Skin of body (tissue), 2 donors: ENCODE results near the gene ZNF70. TPM values are rescaled to one million over a fixed set of nuclear protein-coding genes. Genes with fewer than 3 reads are reported as not detected.
"Not testable (repeated sequence)": the region's sequence is repeated elsewhere in the genome, so short reads cannot be mapped to it uniquely, and the experiment has no call there.

Experiments used
- DNase-seq: peaks from one replicate; lab custom pipeline; 2025; lab: John Stamatoyannopoulos, UW
- total RNA-seq: library from RNA; depleted of rRNA; stranded (reverse); fragments of >200 nt; gene quantifications from one replicate; pipeline ENCODE4 v1.2.3, GENCODE V29; 2014

Gene ZNF70
- total RNA-seq, 1 donor from 2014 or later: 4.3 TPM

DNA sequence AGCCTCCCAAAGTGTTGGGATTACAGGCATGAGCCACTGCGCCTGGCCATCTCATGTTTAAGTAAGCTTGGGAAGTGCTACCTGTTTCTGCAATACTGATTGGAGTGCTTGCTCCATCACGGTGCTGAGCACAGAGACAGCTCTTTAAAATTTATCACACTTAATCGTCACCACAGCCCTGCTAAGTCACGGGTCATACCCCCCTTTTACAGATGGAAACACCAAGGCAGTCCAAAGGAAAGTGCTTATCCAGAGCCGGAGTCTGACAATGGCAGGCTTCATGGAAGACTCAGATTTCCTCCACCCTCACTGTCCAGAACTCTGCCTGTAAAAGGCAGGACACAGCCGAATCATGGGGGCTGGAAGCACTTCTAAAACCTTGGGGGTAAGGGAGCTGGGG is 9.1 kb upstream of the ZNF70 start:
- no peak for DNase-seq

GRCh38 chr22:23759566-23759965 is 8.7 kb upstream of the ZNF70 start:
- no peak for DNase-seq

- no peak for DNase-seq
Measured at GRCh38 chr22:23756891-23757290, 6.0 kb upstream of the ZNF70 start.

- DNase-seq: no peak
Measured at GRCh38 chr22:23755711-23756110, 4.8 kb upstream of the ZNF70 start.

DNA sequence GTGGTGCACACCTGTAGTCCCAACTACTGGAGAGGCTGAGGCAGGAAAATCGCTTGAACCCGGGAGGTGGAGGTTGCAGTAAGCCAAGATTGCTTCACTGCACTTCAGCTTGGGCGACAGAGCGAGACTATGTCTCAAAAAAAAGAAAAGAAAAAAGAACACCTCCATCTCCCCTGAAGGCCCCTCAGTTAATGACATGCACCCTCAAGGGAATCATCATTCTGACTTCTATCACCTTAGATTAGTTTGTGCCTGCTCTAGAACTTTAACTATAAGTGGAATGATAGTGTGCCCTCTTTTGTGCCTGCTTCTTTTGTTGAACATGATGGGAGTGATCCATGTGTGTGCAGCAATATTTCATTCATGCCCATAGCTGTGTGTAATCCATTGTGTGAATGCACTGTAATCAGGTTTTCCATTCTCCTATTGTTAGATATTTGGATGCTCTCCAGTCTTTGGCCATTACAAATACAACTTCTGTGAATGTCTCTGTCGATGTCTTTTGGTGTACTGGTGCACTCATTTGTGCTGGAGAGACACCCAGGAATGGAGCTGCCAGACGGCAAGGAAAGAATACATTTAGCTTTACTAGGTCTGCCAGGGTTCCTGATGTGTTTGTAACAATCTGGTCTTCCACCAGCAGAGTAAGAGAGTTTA is 4.2 kb upstream of the ZNF70 start:
- DNase-seq: no peak

DNA sequence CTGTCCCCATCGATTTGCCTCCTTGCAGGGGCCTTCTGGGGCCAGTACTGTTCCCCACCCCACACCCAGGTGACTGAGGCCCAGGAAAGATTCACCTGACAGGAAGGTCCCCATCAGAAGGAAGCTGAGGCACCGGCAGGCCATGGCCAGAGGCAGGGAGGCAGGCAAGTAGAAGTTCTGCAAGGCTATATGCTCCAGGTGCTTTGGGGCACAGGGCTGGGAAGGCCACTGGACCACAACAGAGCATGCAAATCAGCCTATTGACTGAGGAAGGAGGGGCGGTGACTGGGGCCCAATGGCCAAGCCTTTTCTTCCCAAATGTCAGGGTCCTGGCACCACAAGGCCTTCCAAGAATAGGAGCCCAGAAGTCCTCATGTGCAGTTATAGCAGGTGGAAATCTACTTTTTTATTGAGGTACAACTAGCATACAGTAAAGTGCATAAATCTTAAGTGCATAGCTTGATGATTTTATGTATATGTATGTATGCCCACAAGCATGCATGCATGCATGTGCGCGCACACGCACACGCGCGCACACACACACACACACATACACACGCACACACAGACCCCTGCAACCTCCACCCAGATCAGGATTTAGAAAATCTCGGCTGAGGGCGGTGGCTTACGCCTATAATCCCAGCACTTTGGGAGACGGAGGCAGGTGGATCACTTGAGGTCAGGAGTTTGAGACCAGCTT is 3.5 kb upstream of the ZNF70 start, which contains the start of gene VPREB3:
Gene VPREB3 (minus strand): TSS at position 206 of the 700 bp plus-strand sequence. CDS start 62 bp downstream, at position 144.
- DNase-seq: no peak

GRCh38 chr22:23753385-23753784 is 2.5 kb upstream of the ZNF70 start:
- DNase-seq: no peak

DNA sequence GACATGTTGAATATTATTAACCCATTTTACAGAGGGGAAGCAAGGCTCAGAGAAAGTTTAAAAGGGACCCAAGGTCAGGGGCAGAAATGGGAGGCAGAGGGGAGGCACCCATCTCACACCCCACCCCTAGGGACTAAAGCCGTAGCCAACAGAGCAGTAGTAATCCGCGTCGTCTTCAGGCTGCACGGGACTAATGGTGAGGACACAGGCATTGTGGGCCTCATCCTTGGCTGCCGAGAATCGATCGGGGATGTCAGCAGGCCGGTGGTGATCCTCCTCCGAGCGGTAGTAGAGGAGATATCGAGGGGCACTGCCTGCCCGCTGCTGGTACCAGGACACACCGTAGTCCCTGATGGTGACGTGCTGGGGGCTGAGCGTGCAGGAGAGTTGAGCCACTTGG is 1.8 kb upstream of the ZNF70 start:
- no peak for DNase-seq

DNA sequence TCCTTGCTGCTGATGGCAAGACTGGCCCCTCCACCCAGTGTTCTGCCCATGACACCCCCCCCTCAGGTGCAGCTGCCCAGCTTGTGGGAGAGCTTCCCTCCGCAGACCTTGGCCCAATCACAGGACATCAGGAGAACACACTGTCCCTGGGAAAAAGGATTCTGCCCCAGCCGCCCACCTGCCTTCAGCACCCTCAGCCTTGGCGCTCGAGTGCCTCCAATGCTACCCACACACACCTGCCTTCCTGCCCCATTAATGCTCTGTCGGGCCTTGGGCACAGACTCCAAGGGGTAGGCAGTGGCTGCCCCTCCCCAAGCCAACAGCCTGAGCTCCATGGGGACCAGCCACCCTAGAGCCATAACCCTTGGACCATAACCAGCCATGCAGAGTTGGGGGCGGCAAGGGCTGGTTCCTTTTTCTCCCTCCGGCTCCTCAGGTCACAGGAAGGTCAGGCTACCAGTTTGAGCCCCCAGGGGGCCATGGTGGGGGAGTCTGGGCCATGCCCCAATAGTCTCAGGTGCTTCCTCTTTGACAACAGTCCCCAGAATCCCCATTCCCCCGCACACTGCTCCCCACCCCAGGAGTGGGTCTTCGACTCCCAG is 1.3 kb upstream of the ZNF70 start:
- DNase-seq: no peak

- DNase-seq: no peak
Measured at GRCh38 chr22:23751441-23751996, 607 bp upstream of the ZNF70 start.

- no peak for DNase-seq
Measured at GRCh38 chr22:23750367-23750713, 572 bp downstream of the ZNF70 start.

GRCh38 chr22:23749841-23750301 is 1.0 kb downstream of the ZNF70 start:
- no peak for DNase-seq

DNA sequence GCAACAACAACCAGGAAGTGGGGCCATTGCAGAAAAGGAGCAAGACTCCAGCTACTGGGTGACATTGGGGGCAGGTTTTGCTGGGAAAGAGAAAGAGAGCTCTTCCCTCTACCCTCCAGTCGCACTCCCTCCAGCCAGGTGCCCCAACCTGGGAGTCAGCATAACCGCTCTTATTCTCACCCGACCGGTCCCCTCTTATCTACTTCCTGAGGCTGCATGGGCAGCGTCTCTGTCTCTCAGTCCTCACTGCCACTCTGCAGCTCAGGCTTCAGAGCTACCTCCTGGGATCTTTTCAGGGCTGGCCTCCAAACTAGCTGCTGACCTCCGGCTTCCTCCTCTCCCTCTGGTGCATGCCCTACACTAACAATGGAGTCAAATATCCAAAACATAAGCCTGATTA is 5.1 kb downstream of the ZNF70 start:
- no peak for DNase-seq

GRCh38 chr22:23744485-23744884 is 6.4 kb downstream of the ZNF70 start:
- DNase-seq: no peak

GRCh38 chr22:23744001-23744400 is 6.9 kb downstream of the ZNF70 start:
- no peak for DNase-seq

GRCh38 chr22:23743303-23743705 is 7.6 kb downstream of the ZNF70 start:
- DNase-seq: no peak

DNA sequence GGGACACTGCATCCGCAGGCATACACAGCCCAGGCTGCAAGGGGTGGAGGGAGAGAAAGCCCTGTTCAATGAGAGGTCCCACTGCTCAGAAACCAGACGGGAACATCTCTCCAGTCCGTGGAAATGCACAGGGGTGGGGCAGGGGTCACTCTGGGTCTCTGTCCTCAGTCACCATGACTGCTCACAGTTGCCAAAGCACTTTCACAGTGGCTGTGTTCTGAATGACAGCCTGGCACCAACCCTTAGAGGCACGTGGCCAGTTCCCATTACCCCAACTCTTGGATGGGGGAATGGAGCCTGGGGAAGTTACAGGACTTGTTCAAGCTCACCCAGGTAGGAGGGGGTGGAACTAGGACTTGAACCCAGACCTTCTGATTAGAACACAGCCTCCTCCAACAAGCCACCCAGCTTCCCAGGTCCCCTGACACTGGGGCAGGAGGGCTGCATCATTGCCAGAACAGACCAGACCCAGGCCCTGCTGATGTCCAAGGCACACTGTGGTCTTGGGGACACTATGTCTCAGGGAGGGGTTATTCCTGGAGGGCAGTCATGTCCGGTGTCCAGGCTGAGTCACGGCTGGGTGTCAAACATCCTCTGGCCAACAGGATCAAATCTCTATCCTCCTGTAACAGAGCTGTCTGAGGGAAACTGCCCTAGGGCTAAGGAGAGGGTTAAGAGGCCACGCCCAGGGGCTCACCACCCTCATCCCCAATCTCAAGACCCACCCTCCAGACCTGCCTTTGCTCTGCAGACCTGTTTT is 8.2 kb downstream of the ZNF70 start:
- no peak for DNase-seq

- no peak for DNase-seq
Measured at GRCh38 chr22:23737696-23738095, 13.2 kb downstream of the ZNF70 start.

GRCh38 chr22:23728108-23728507 is 22.8 kb downstream of the ZNF70 start:
- DNase-seq: not testable (repeated sequence)

DNA sequence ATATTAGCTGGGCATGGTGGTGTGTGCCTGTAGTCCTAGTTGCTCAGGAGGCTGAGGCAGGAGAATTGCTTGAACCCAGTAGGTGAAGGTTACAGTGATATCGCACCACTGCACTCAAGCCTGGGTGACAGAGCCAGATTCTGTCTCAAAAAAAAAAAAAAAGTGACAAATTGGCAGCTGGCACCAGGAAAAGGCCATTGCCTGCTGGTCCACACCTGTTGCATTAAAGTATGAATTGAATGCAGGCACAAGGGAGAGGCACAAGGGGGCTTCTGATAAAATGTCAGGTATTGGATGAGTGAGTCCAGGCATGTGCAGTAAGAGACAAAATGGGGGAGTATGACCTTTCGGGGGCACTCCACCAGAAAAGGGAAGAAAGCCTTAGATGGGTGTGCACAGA is 28.2 kb downstream of the ZNF70 start:
- no peak for DNase-seq

DNA sequence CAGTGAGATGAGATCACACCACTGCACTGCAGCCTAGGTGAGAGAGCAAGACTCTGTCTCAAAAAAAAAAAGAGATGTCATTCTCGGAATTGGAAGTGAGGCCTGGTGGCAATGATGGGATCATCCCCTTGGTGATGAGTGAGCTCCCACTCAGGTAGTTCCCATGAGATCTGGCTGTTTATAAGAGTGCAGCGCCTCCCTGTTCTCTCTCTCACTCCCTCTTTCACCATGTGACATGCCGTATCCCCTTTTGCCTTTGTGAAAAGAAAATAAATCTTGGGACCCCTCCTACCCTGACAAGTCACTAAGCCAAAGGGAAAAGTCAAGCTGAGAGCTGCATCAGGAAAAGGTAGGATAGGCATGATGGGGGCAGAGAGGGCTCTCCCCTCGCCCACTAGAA is 28.8 kb downstream of the ZNF70 start:
- no peak for DNase-seq

DNA sequence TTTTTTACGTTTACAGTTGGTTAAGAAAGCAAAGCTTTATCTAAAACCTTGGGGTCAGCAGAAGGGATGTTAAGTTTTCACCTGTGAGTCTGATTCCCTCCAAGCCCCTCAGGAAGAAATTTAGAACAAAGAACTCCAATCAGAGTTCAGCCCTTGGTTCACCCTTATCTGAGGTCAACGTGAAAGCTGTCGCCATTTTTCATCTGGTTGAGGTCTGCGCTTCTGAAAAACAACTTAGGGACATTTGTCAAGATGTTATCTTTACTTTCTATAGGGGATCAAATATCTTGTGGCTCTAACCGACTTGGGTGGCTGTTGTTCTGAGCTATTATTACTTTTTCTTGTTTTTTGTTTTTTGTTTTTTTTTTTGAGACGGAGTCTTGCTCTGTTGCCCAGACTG is 30.1 kb downstream of the ZNF70 start:
- DNase-seq: no peak
